Subcutaneous adipose tissue (tissue), 4 donors: ENCODE measurements around the gene MAGEA9. TPM values are rescaled to one million over a fixed set of nuclear protein-coding genes. Genes with fewer than 3 reads are reported as not detected.
"Not testable (repeated sequence)": the region's sequence is repeated elsewhere in the genome, so short reads cannot be mapped to it uniquely, and the experiment has no call there.

ENCODE experiments used
- total RNA-seq, 4 donors: library from RNA; depleted of rRNA; stranded (reverse); fragments of >200 nt; gene quantifications; one replicate each; pipeline ENCODE4 v1.1.0, GENCODE V29; 2016
- TF ChIP-seq, protein P1 (sequence below): fragments of 450-650 bp; IDR thresholded peaks from one replicate; pipeline ENCODE4 v1.5.1; 2016; ENCODE audit warnings: low read depth, mild to moderate bottlenecking, control low read depth, antibody characterized with exemption, moderate library complexity

MAGEA9 gene
- not detected for total RNA-seq

DNA sequence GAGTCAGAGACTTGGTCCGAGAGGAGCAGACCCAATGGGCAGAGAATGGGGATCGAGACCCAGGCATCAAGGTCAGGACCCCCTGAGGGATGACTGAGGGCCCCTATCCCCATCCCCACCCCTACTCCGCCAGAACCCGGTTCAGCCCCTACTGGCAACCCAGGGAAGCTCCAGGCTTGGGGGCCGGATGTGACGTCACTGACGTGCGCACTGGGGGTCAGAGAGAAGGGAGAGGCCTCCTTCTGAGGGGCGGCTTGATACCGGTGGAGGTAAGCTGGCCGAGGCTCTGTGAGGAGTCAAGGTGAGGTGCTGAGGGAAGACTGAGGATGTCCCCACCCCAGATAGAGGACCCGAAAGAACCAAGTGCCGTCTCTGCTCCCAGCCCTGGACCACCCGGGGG, at the start of gene MAGEA9:
Gene MAGEA9, plus strand, starts transcription at position 204 of the 400 bp plus-strand sequence. CDS start 4,281 bp downstream, outside the sequence.
- TF ChIP-seq, protein P1, sequence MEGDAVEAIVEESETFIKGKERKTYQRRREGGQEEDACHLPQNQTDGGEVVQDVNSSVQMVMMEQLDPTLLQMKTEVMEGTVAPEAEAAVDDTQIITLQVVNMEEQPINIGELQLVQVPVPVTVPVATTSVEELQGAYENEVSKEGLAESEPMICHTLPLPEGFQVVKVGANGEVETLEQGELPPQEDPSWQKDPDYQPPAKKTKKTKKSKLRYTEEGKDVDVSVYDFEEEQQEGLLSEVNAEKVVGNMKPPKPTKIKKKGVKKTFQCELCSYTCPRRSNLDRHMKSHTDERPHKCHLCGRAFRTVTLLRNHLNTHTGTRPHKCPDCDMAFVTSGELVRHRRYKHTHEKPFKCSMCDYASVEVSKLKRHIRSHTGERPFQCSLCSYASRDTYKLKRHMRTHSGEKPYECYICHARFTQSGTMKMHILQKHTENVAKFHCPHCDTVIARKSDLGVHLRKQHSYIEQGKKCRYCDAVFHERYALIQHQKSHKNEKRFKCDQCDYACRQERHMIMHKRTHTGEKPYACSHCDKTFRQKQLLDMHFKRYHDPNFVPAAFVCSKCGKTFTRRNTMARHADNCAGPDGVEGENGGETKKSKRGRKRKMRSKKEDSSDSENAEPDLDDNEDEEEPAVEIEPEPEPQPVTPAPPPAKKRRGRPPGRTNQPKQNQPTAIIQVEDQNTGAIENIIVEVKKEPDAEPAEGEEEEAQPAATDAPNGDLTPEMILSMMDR, result not testable (repeated sequence)

DNA sequence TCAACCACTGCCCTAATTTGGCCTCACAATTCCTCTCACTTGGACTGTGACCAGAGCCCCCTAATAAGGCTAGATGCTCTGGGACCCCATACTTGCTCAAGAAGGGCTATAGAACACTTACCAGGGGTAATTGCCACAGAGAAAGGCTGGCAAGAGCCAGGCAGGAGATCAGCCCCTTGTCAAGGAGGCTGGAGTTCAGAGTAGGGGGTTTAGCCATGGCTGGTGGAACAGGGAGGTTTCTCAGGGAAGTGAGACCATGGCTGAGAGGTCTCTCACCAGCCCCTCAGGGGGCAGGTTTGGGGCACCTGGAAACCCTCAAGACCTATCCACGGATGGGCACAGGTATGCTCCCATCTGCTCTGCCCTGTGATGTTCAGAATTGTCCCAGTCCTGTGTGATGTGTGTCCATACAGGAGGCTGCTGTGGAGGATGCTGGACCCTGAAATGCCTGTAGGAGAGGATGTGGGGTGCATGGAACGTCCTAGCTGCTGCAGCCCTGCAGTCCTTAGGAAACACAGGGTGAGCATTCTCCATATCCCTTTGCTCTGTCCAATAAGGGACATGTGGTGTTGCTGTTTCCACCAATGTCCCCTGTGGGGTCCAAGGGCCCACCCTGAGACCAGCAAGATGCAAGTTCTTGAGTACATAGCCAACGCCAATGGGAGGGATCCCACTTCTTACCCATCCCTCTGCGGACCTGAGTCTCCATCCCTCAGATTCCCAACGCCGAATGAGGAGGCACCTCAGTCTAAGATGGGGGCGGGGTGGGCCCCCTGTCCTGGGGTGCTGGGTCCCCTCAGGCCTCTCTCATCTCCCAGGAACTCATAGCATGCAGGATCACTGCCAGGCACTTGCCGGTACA, 24.3 kb upstream of the MAGEA9 start:
- TF ChIP-seq, protein P1, result no peak

DNA sequence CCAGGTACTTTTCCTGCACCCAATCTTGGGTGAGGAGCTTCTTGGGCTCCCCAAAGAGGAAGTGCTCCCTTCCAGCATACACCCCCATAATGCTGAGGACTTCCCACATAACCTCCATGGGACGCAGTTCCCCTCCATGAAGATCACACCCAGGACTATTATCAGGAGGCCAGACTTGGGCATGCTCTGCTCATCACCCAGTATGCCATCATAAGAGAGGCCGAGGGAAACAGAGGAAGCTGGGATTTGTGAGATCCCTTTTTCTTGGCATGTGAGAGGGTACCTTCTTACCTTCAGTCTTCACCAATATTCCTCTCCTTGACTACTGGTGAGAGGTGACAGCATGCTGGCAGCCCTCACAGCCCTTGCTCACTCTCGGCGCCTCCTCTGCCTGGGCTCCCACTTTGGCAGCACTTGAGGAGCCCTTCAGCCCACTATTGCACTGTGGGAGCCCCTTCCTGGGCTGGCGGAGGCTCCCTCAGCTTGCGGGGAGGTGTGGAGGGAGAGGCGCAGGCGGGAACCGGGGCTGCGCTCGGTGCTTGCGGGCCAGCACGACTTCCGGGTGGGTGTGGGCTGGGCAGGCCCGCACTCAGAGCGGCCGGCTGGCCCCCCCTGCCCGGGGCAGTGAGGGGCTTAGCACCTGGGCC, 23.5 kb upstream of the MAGEA9 start:
- TF ChIP-seq, protein P1, result no peak

GRCh38 chrX:149759824-149760223, 21.9 kb upstream of the MAGEA9 start:
- TF ChIP-seq, protein P1, result no peak

GRCh38 chrX:149760965-149761364, 20.8 kb upstream of the MAGEA9 start:
- TF ChIP-seq, protein P1, result no peak

DNA sequence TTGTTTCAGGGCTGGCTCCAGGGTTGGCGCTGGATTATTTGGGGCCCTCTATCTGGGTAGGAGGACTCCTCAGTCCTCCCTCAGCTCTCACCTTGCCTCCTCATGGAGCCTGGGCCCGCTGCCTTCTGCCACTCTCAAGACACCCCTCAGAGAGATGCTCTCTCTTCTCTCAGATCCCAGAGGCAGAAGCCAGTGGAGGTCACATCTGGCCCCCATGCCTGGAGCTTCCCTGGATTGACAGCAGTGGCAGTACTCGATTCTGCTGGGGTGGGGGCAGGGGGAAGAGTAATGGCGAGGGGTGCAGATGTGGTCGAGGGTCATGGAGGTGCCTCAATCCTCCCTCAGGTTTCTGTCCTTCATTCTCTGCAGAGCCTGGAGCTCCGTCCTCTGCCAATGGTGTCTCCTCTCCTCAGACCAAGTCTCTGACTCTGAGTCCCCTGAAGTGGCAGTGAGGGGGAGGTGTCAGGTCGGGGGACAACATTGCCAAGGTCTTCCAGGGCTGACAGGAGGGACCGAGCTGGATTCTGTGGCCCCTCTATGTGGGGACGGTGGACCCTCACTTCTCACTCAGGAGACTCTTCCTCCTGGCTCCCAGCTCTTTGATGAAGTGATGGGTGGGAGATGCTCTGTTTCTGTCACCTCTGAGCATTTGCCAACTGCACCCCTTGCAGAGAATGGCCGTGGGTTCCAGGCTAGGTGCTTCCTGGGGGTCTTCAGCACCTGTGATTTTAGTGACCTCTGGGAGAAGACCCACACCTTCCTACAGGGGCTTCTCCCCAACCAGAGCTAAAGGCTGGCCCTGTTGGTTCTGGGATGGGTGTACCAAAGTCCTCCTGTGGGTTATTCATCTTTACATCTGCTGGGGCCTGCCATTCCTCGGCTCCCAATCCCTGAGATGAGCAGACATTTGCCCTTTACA, 18.8 kb upstream of the MAGEA9 start:
- TF ChIP-seq, protein P1, result no peak
